Mucosa of descending colon (tissue), 3 donors: Measurements from ENCODE around the gene NFIA. TPM values are rescaled to one million over a fixed set of nuclear protein-coding genes. Genes with fewer than 3 reads are reported as not detected.
A peak's percentile ranks its signal among the peaks of the same experiment; 100 is the strongest.

Experiments used
- ATAC-seq: fragments of 200-7000 bp; cut with Tn5 transposase; one replicate; pipeline ENCODE4 v1.9.1; 2020; ENCODE audit warnings: mild to moderate bottlenecking, moderate library complexity
- DNase-seq, 3 donors: peaks; one replicate each; pipeline ENCODE4 v3.0.0-alpha.2; 2020
- H3K36me3 ChIP-seq: fragments of 200-600 bp; one replicate; pipeline ENCODE4 v1.8.0; 2021; ENCODE audit warnings: low read depth, mild to moderate bottlenecking
- H3K4me1 ChIP-seq: fragments of 200-600 bp; one replicate; pipeline ENCODE4 v1.8.0; 2021; ENCODE audit warnings: low read depth, mild to moderate bottlenecking
- H3K4me3 ChIP-seq: fragments of 200-600 bp; one replicate; pipeline ENCODE4 v1.8.0; 2021; ENCODE audit warnings: mild to moderate bottlenecking
- H3K9me3 ChIP-seq: fragments of 200-600 bp; one replicate; pipeline ENCODE4 v1.8.0; 2021; ENCODE audit warnings: mild to moderate bottlenecking
- intact Hi-C, 2 donors: fragments of 100-400 bp; cut with DNase I in 1 of 2; cut with micrococcal nuclease in 1 of 2; formaldehyde crosslinking; loops; one replicate each; pipeline versions ENCODE4 v1.11.0 to v1.11.1; 2022; cut with DNase I, micrococcal nuclease
- total RNA-seq, 3 donors: library from RNA; stranded (reverse); fragmentation: NEBNext Ultra II Directional in 2 of 3; extraction: Animal tissue kit (Norgen Biotek cat#: 25700) in 2 of 3; gene quantifications; one replicate each; pipeline versions ENCODE4 v1.2.1 to v1.2.4, GENCODE V29; 2021 to 2023
- TF ChIP-seq, protein P1 (sequence below): fragments of 200-600 bp; IDR thresholded peaks from one replicate; pipeline ENCODE4 v1.8.0; 2022; ENCODE audit warnings: antibody characterized with exemption, mild to moderate bottlenecking
- donor health status: DM: no; HTN: no; CAD: no; lungs with moderate emphysema.
- donor health status: DM: no; HTN: no; CAD: no.
- donor health status: DM: no; HTN: yes; CAD: no.

NFIA gene
- total RNA-seq, 3 donors from 2014 or later = 46.4 to 145 (median 51.1) TPM

DNA sequence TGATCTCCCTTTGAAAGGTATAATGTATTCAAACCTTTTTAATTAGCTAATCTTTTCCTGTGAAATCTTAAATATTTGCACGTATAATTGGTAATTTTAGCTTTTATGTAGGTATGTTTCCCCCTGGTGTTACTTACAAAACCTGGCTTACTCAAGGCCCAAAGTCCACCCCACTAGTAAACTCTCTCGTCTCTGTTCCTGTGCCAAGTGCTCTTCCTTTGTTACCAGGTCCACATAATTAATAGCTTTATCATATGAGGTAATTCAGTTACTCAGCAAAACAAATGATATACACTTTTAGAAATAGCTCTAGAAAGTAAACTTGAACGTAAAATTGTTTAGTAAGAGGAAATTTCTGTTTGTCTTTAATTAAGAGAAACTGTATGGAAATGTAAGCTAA is 36.7 kb downstream of the NFIA start:
- Histone ChIP-seq H3K4me3 (no peak overlapping the region), H3K9me3 (no peaks in the 10 kb centered on the region), H3K36me3 (no peaks in the 10 kb centered on the region), H3K4me1 (peaks cover 8% of the 10 kb centered on the region)
- TF ChIP-seq, protein P1, sequence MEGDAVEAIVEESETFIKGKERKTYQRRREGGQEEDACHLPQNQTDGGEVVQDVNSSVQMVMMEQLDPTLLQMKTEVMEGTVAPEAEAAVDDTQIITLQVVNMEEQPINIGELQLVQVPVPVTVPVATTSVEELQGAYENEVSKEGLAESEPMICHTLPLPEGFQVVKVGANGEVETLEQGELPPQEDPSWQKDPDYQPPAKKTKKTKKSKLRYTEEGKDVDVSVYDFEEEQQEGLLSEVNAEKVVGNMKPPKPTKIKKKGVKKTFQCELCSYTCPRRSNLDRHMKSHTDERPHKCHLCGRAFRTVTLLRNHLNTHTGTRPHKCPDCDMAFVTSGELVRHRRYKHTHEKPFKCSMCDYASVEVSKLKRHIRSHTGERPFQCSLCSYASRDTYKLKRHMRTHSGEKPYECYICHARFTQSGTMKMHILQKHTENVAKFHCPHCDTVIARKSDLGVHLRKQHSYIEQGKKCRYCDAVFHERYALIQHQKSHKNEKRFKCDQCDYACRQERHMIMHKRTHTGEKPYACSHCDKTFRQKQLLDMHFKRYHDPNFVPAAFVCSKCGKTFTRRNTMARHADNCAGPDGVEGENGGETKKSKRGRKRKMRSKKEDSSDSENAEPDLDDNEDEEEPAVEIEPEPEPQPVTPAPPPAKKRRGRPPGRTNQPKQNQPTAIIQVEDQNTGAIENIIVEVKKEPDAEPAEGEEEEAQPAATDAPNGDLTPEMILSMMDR = no peak
- DNase-seq (no peak), ATAC-seq (peak; percentile 42)
- intact Hi-C loops = no loop called here

DNA sequence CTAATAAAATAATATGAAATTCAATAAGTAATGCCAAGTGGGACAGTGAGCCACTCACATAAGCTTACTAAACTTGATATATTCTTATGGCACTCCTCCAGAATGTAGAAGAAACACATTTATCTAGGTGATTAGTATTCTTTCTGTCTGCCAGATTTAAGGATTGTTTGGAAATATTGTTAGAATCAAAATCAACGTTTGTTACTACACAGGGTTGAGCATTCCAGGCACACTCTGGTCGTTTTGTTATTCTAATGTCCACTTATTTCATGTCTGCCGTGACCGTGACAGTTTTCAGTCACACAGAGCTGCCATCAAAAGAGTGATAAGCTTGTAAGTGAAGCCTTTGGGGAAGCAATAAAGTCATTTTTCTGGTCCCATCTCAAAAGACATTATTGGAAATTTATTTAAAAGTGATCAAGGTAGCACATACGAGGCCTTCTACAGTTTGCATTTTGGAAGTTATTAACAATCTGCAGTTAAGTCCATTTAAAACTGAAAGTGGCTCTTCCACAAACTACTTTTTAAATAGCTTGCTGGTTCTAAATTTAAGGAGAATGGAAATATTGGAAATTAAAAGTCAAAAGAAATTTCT is 38.0 kb downstream of the NFIA start:
- no peak for ATAC-seq
- no peaks in the 10 kb centered on the region for H3K36me3 ChIP-seq
- intact Hi-C loops = no loop called here
- TF ChIP-seq, protein P1 = no peak
- H3K4me3 ChIP-seq = no peak overlapping the region
- DNase-seq = no peak
- H3K9me3 ChIP-seq = no peaks in the 10 kb centered on the region
- peaks cover 8% of the 10 kb centered on the region for H3K4me1 ChIP-seq

DNA sequence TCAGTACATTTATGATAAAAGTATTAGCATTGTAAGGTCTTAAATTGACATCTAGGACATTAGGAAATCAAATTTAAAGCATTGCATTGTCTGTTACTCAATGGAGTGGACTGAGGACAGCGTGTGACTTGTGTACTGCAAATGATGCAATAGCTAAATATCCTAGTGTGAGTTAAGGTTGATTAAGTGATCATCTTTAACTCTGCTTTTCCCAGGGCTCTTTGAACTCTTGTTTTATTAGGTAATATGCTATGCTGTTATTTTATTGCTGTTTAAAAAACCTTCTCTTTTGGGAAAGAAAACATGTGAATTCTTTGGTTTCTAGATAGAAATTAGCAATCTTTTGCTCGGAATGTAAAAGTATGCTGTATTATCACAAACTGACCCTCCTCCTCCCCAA is 38.6 kb downstream of the NFIA start:
- TF ChIP-seq, protein P1 = no peak
- Histone ChIP-seq H3K4me3 (no peak overlapping the region), H3K4me1 (peaks cover 8% of the 10 kb centered on the region), H3K36me3 (no peaks in the 10 kb centered on the region), H3K9me3 (no peaks in the 10 kb centered on the region)
- DNase-seq = no peak
- no peak for ATAC-seq
- intact Hi-C loops = no loop called here

DNA sequence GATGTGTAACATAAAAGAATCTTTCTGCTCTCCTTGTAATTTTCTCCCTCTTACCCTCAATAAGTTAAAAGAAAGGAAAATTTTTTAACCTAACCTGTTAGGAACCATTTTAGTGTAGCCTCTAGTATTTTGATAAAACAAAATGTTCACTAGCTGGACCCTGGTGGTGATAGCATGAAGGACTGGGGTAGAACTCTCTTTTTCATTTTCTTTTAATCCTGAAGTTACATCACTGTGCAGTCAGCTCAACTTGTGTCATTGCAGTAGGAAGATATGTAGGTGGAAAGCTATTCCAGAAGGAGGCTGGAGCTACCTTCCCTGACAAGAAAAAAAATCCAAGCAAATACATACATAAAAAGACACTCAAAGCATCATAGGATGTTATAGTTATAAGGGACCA is 39.3 kb downstream of the NFIA start:
- DNase-seq (no peak), ATAC-seq (no peak)
- Histone ChIP-seq H3K4me3 (no peak overlapping the region), H3K4me1 (peaks cover 3% of the 10 kb centered on the region), H3K36me3 (no peaks in the 10 kb centered on the region), H3K9me3 (no peaks in the 10 kb centered on the region)
- intact Hi-C loops = no loop called here
- TF ChIP-seq, protein P1 = no peak

DNA sequence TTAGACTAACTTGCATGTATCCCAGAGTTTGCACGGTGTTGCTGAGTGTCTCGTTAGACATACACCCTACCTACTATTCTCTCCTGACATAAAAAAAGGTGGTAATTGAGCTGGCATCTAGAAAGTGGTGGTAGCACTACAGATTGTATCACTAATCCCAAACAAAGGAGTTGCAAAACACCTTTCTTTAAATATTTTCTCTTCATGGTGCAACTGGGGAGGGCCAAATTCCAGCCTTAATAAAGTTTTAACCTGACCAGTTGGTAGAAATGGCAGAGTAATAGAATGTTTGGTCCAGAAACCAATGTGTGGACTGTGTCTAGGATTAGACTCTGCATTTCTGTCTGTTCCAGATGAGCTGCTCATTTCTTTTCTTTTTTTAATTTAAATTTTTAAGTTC is 40.0 kb downstream of the NFIA start:
- DNase-seq = no peak
- no peaks in the 10 kb centered on the region for H3K9me3 ChIP-seq
- H3K4me1 ChIP-seq = no peaks in the 10 kb centered on the region
- H3K36me3 ChIP-seq = no peaks in the 10 kb centered on the region
- ATAC-seq = no peak
- TF ChIP-seq, protein P1 = no peak
- intact Hi-C loops = no loop called here
- no peak overlapping the region for H3K4me3 ChIP-seq

DNA sequence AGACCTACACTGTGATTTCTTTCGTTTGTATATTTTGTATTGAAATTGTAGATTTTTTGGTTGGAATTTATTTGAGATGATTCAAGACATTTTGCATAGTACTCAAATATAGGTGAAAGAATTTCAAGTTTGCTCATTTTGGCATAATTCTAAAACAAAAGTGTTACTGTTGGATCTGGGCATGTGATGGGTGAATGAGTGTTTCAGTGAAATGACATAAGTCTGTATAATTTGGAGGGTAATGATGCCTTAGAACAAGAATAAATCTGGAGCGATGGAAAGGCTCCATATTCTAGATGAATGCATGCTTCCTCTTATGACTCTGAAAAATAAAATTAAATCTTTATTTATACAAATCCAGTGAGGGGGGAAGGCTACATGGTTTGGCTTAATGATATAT is 41.0 kb downstream of the NFIA start:
- ATAC-seq = no peak
- intact Hi-C loops = no loop called here
- no peaks in the 10 kb centered on the region for H3K4me1 ChIP-seq

More for the DNA sequence above, 41.0 kb downstream of the NFIA start:
- TF ChIP-seq, protein P1 = no peak
- no peaks in the 10 kb centered on the region for H3K9me3 ChIP-seq
- no peak overlapping the region for H3K4me3 ChIP-seq
- DNase-seq = no peak
- H3K36me3 ChIP-seq = no peaks in the 10 kb centered on the region
